GM18858 (cell line): ENCODE results near the gene AQP2.

Experiments
- ATAC-seq: cut with Tn5 transposase; IDR thresholded peaks from one replicate; pipeline ENCODE4 v1.9.1; 2021; ENCODE audit not compliant: unreplicated experiment

Gene AQP2

GRCh38 chr12:49967777-49968250 is 17.3 kb downstream of the AQP2 start:
- no peak for ATAC-seq

GRCh38 chr12:49968471-49968870 is 17.9 kb downstream of the AQP2 start:
- no peak for ATAC-seq

- no peak for ATAC-seq
These were observed 18.5 kb downstream of the AQP2 start for GRCh38 chr12:49969027-49969426.

GRCh38 chr12:49969651-49970429 is 19.3 kb downstream of the AQP2 start:
- ATAC-seq: no peak

GRCh38 chr12:49970658-49971057 is 20.1 kb downstream of the AQP2 start:
- ATAC-seq: no peak

- ATAC-seq: no peak
These were observed 20.6 kb downstream of the AQP2 start for GRCh38 chr12:49971141-49971540.

GRCh38 chr12:49972129-49972528 is 21.6 kb downstream of the AQP2 start:
- no peak for ATAC-seq

GRCh38 chr12:49972641-49973360 is 22.3 kb downstream of the AQP2 start, which contains the start of gene AQP6:
AQP6 (plus strand) TSS chr12:49972947; CDS start chr12:49973174, 227 bp downstream.
- no peak for ATAC-seq

GRCh38 chr12:49973361-49973830 is 22.9 kb downstream of the AQP2 start:
- no peak for ATAC-seq

- ATAC-seq: no peak
These were observed 23.7 kb downstream of the AQP2 start for GRCh38 chr12:49974231-49974675.

- no peak for ATAC-seq
These were observed 24.3 kb downstream of the AQP2 start for GRCh38 chr12:49974677-49975317.

- ATAC-seq: no peak
These were observed 24.8 kb downstream of the AQP2 start for GRCh38 chr12:49975318-49975761.

- ATAC-seq: no peak
These were observed 26.0 kb downstream of the AQP2 start for GRCh38 chr12:49976557-49976956.

GRCh38 chr12:49978125-49978524 is 27.6 kb downstream of the AQP2 start:
- no peak for ATAC-seq

GRCh38 chr12:49979016-49979586 is 28.6 kb downstream of the AQP2 start:
- no peak for ATAC-seq

- no peak for ATAC-seq
These were observed 29.3 kb downstream of the AQP2 start for GRCh38 chr12:49979791-49980190.

- no peak for ATAC-seq
These were observed 30.2 kb downstream of the AQP2 start for GRCh38 chr12:49980501-49981349.

- no peak for ATAC-seq
These were observed 31.9 kb downstream of the AQP2 start for GRCh38 chr12:49982246-49983087.

GRCh38 chr12:49983892-49984291 is 33.4 kb downstream of the AQP2 start:
- ATAC-seq: no peak
